Measurements from ENCODE around the gene NRG3.

NRG3 gene

GRCh38 chr10:81873231-81873931 lies 1.6 kb upstream of the NRG3 start:
- DNase-seq (no peak), ATAC-seq (replicated peaks) (no peak)
- H3K36me3 Mint-ChIP-seq, result peaks cover 0 to 6% of the 10 kb centered on the region in 2 donors
- H3K4me1 Mint-ChIP-seq, result peaks cover 11 to 14% of the 10 kb centered on the region in 2 donors
- H3K27ac Mint-ChIP-seq, result no peak overlapping the region
- H3K27me3 Mint-ChIP-seq, result peaks cover 37 to 60% of the 10 kb centered on the region in 2 donors
- no peak overlapping the region for H3K4me3 Mint-ChIP-seq
- peaks cover 0 to 2% of the 10 kb centered on the region in 2 donors for H3K9me3 Mint-ChIP-seq

- Mint-ChIP-seq H3K36me3 (peaks cover 0 to 6% of the 10 kb centered on the region in 2 donors), H3K27ac (no peak overlapping the region), H3K4me1 (peaks cover 11 to 14% of the 10 kb centered on the region in 2 donors), H3K9me3 (peaks cover 0 to 2% of the 10 kb centered on the region in 2 donors), H3K4me3 (peak overlapping the region in 1 of 2 donors; percentile 28), H3K27me3 (peaks cover 43 to 63% of the 10 kb centered on the region in 2 donors)
- DNase-seq (no peak), ATAC-seq (replicated peaks) (peak in 1 of 2 donors; percentile 49)
Measured at GRCh38 chr10:81873932-81874816, 820 bp upstream of the NRG3 start.

- H3K36me3 Mint-ChIP-seq, result peaks cover 0 to 6% of the 10 kb centered on the region in 2 donors
- H3K4me1 Mint-ChIP-seq, result peaks cover 11 to 14% of the 10 kb centered on the region in 2 donors
- H3K9me3 Mint-ChIP-seq, result peaks cover 0 to 2% of the 10 kb centered on the region in 2 donors
- peaks cover 43 to 58% of the 10 kb centered on the region in 2 donors for H3K27me3 Mint-ChIP-seq
- ATAC-seq (replicated peaks) (no peak), DNase-seq (no peak)
- H3K27ac Mint-ChIP-seq, result peak overlapping the region; percentile 42
- H3K4me3 Mint-ChIP-seq, result peak overlapping the region; percentile 28 to 59
Measured at GRCh38 chr10:81875467-81876252, 666 bp downstream of the NRG3 start.

- Mint-ChIP-seq H3K27me3 (peaks cover 41 to 62% of the 10 kb centered on the region in 2 donors), H3K4me3 (peak overlapping the region; percentile 28 to 59), H3K27ac (peak overlapping the region; percentile 42), H3K4me1 (peaks cover 11 to 14% of the 10 kb centered on the region in 2 donors), H3K9me3 (peaks cover 0 to 2% of the 10 kb centered on the region in 2 donors), H3K36me3 (peaks cover 0 to 6% of the 10 kb centered on the region in 2 donors)
- no peak for ATAC-seq (replicated peaks)
- DNase-seq, result no peak
Measured at GRCh38 chr10:81876253-81877077, 1.5 kb downstream of the NRG3 start.

- ATAC-seq (replicated peaks) (no peak), DNase-seq (no peak)
- Mint-ChIP-seq H3K36me3 (peaks cover 0 to 6% of the 10 kb centered on the region in 2 donors), H3K27me3 (peaks cover 34 to 52% of the 10 kb centered on the region in 2 donors), H3K9me3 (peaks cover 0 to 2% of the 10 kb centered on the region in 2 donors), H3K27ac (no peak overlapping the region), H3K4me1 (peaks cover 11 to 14% of the 10 kb centered on the region in 2 donors), H3K4me3 (no peak overlapping the region)
Measured at GRCh38 chr10:81877596-81877995, 2.6 kb downstream of the NRG3 start.

GRCh38 chr10:81882011-81882410 lies 7.0 kb downstream of the NRG3 start:
- no peaks in the 10 kb centered on the region for H3K36me3 Mint-ChIP-seq
- no peak overlapping the region for H3K27ac Mint-ChIP-seq
- DNase-seq, result no peak
- ATAC-seq (replicated peaks), result no peak
- H3K4me1 Mint-ChIP-seq, result no peaks in the 10 kb centered on the region
- H3K9me3 Mint-ChIP-seq, result no peaks in the 10 kb centered on the region
- H3K27me3 Mint-ChIP-seq, result peaks cover 13 to 25% of the 10 kb centered on the region in 2 donors
- no peak overlapping the region for H3K4me3 Mint-ChIP-seq

- Mint-ChIP-seq H3K4me1 (no peaks in the 10 kb centered on the region), H3K27ac (no peak overlapping the region), H3K36me3 (no peaks in the 10 kb centered on the region), H3K9me3 (no peaks in the 10 kb centered on the region), H3K27me3 (peaks cover 0 to 6% of the 10 kb centered on the region in 2 donors), H3K4me3 (no peak overlapping the region)
- no peak for DNase-seq
- no peak for ATAC-seq (replicated peaks)
Measured at GRCh38 chr10:81884856-81885255, 9.9 kb downstream of the NRG3 start.

- Mint-ChIP-seq H3K4me3 (no peak overlapping the region), H3K36me3 (no peaks in the 10 kb centered on the region), H3K9me3 (no peaks in the 10 kb centered on the region), H3K4me1 (no peaks in the 10 kb centered on the region), H3K27me3 (peaks cover 0 to 6% of the 10 kb centered on the region in 2 donors), H3K27ac (no peak overlapping the region)
- no peak for ATAC-seq (replicated peaks)
- DNase-seq, result no peak
Measured at GRCh38 chr10:81885491-81885890, 10.5 kb downstream of the NRG3 start.

- DNase-seq, result no peak
- Mint-ChIP-seq H3K9me3 (peaks cover 4 to 7% of the 10 kb centered on the region in 2 donors), H3K27ac (no peak overlapping the region), H3K4me3 (no peak overlapping the region), H3K4me1 (no peaks in the 10 kb centered on the region), H3K27me3 (peaks cover 0 to 4% of the 10 kb centered on the region in 2 donors), H3K36me3 (no peaks in the 10 kb centered on the region)
- ATAC-seq (replicated peaks), result no peak
Measured at GRCh38 chr10:81886939-81887338, 11.9 kb downstream of the NRG3 start.

GRCh38 chr10:81889181-81889769 lies 14.3 kb downstream of the NRG3 start:
- no peak for ATAC-seq (replicated peaks)
- no peak overlapping the region for H3K27ac Mint-ChIP-seq
- no peak for DNase-seq

GRCh38 chr10:81894616-81895015 lies 19.6 kb downstream of the NRG3 start:
- Mint-ChIP-seq H3K9me3 (peaks cover 5 to 7% of the 10 kb centered on the region in 2 donors), H3K27me3 (peaks cover 0 to 4% of the 10 kb centered on the region in 2 donors), H3K4me1 (no peaks in the 10 kb centered on the region), H3K36me3 (no peaks in the 10 kb centered on the region), H3K4me3 (no peak overlapping the region), H3K27ac (no peak overlapping the region)
- ATAC-seq (replicated peaks), result peak in 1 of 2 donors; percentile 19
- no peak for DNase-seq

More at GRCh38 chr10:81889181-81889769, 14.3 kb downstream of the NRG3 start:
- Mint-ChIP-seq H3K27me3 (peaks cover 0 to 4% of the 10 kb centered on the region in 2 donors), H3K4me3 (no peak overlapping the region), H3K9me3 (peaks cover 4 to 7% of the 10 kb centered on the region in 2 donors), H3K4me1 (no peaks in the 10 kb centered on the region), H3K36me3 (no peaks in the 10 kb centered on the region)

- no peaks in the 10 kb centered on the region for H3K4me1 Mint-ChIP-seq
- H3K36me3 Mint-ChIP-seq, result no peaks in the 10 kb centered on the region
- no peak overlapping the region for H3K4me3 Mint-ChIP-seq
- peaks cover 0 to 1% of the 10 kb centered on the region in 2 donors for H3K9me3 Mint-ChIP-seq
- no peak for DNase-seq
- no peak for ATAC-seq (replicated peaks)
- H3K27ac Mint-ChIP-seq, result no peak overlapping the region
- no peaks in the 10 kb centered on the region for H3K27me3 Mint-ChIP-seq
Measured at GRCh38 chr10:81898518-81898917, 23.5 kb downstream of the NRG3 start.

- Mint-ChIP-seq H3K4me3 (no peak overlapping the region), H3K27me3 (no peaks in the 10 kb centered on the region), H3K36me3 (no peaks in the 10 kb centered on the region), H3K9me3 (no peaks in the 10 kb centered on the region), H3K27ac (no peak overlapping the region), H3K4me1 (no peaks in the 10 kb centered on the region)
- ATAC-seq (replicated peaks), result no peak
- no peak for DNase-seq
Measured at GRCh38 chr10:81900989-81901388, 26.0 kb downstream of the NRG3 start.
